ENCODE data around the gene CYP39A1. TPM values are rescaled to one million over a fixed set of nuclear protein-coding genes. Genes with fewer than 3 reads are reported as not detected.

CYP39A1 gene
- total RNA-seq, 1 donor = 2.6 TPM

- no peak overlapping the region for H3K4me3 ChIP-seq (ENCODE audit: low read depth, low read length)
- no peak for TF ChIP-seq CTCF (IDR thresholded peaks at IDR 0.05; ENCODE audit: insufficient read depth, low read depth, low read length)
- peak; percentile 56 for DNase-seq (ENCODE audit: low read depth)
Observed at GRCh38 chr6:46637145-46637544, 15.5 kb downstream of the CYP39A1 start.

GRCh38 chr6:46635462-46635861 is 17.2 kb downstream of the CYP39A1 start:
- no peak for DNase-seq (ENCODE audit: low read depth)
- TF ChIP-seq CTCF (IDR thresholded peaks at IDR 0.05; ENCODE audit: insufficient read depth, low read depth, low read length) = no peak
- H3K4me3 ChIP-seq (ENCODE audit: low read depth, low read length) = no peak overlapping the region

GRCh38 chr6:46632053-46632452 is 20.6 kb downstream of the CYP39A1 start:
- no peak for TF ChIP-seq CTCF (IDR thresholded peaks at IDR 0.05; ENCODE audit: insufficient read depth, low read depth, low read length)
- no peak for DNase-seq (ENCODE audit: low read depth)
- no peak overlapping the region for H3K4me3 ChIP-seq (ENCODE audit: low read depth, low read length)

- H3K4me3 ChIP-seq (ENCODE audit: low read depth, low read length) = no peak overlapping the region
- TF ChIP-seq CTCF (IDR thresholded peaks at IDR 0.05; ENCODE audit: insufficient read depth, low read depth, low read length) = no peak
- no peak for DNase-seq (ENCODE audit: low read depth)
Observed at GRCh38 chr6:46629691-46630090, 22.9 kb downstream of the CYP39A1 start.

- no peak overlapping the region for H3K4me3 ChIP-seq (ENCODE audit: low read depth, low read length)
- DNase-seq (ENCODE audit: low read depth) = no peak
- no peak for TF ChIP-seq CTCF (IDR thresholded peaks at IDR 0.05; ENCODE audit: insufficient read depth, low read depth, low read length)
Observed at GRCh38 chr6:46628976-46629375, 23.6 kb downstream of the CYP39A1 start.

GRCh38 chr6:46628498-46628897 is 24.1 kb downstream of the CYP39A1 start:
- DNase-seq (ENCODE audit: low read depth) = no peak
- H3K4me3 ChIP-seq (ENCODE audit: low read depth, low read length) = no peak overlapping the region
- TF ChIP-seq CTCF (IDR thresholded peaks at IDR 0.05; ENCODE audit: insufficient read depth, low read depth, low read length) = no peak

GRCh38 chr6:46626976-46627375 is 25.6 kb downstream of the CYP39A1 start:
- no peak for TF ChIP-seq CTCF (IDR thresholded peaks at IDR 0.05; ENCODE audit: insufficient read depth, low read depth, low read length)
- H3K4me3 ChIP-seq (ENCODE audit: low read depth, low read length) = no peak overlapping the region
- DNase-seq (ENCODE audit: low read depth) = no peak
